GM10248 (cell line): Measurements from ENCODE around the gene SLC35F4.

Experiments
- CTCF ChIA-PET: fragments of 300-600 bp; sonication (Branson Sonifier 250); formaldehyde crosslinking; extraction: SDS; loops from one replicate; lab custom pipeline; 2021; ENCODE audit warnings: antibody characterized with exemption; lab: Yijun Ruan, JAX
- POLR2A ChIA-PET: fragments of 350-650 bp; sonication (Branson Sonifier 250); formaldehyde crosslinking; extraction: SDS; loops from one replicate; lab custom pipeline; 2020; ENCODE audit warnings: antibody characterized with exemption; lab: Yijun Ruan, JAX
- DNase-seq: peaks from one replicate; pipeline ENCODE4 v3.0.0; 2012; ENCODE audit errors: extremely low spot score
- TF ChIP-seq, protein P1 (sequence below): IDR thresholded peaks from 2 replicates; pipeline ENCODE4 v1.5.1; 2012; ENCODE audit warnings: mild to moderate bottlenecking, low read depth; ENCODE audit errors: extremely low read depth, missing control alignments, control extremely low read depth

SLC35F4 gene

DNA sequence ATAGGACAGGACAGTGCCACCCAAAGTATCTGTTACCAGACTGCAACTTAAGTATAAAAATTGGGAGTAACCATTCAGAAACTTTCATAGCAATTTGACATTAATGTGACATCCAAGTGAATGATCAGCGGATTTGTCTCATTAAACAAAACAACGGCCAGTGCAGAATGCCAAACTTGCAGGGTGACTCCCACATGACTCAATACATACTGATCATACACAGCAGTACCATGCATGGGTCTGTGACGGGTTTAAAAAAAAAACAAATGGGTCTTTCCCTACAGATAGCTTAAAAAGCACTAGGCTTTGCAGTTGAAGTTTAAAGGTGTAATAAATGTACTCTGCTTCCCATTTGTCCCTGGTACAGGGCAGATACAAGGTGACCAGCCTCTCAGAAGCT lies 116.6 kb downstream of the SLC35F4 start:
- ChIA-PET CTCF (interaction anchor here (1.5 kb wide), 1 partner anchor 12 kb away, joined by 4 read pairs; no protein-coding TSS in a partner anchor), POLR2A (no interaction called here)
- DNase-seq, result no peak
- TF ChIP-seq, protein P1, sequence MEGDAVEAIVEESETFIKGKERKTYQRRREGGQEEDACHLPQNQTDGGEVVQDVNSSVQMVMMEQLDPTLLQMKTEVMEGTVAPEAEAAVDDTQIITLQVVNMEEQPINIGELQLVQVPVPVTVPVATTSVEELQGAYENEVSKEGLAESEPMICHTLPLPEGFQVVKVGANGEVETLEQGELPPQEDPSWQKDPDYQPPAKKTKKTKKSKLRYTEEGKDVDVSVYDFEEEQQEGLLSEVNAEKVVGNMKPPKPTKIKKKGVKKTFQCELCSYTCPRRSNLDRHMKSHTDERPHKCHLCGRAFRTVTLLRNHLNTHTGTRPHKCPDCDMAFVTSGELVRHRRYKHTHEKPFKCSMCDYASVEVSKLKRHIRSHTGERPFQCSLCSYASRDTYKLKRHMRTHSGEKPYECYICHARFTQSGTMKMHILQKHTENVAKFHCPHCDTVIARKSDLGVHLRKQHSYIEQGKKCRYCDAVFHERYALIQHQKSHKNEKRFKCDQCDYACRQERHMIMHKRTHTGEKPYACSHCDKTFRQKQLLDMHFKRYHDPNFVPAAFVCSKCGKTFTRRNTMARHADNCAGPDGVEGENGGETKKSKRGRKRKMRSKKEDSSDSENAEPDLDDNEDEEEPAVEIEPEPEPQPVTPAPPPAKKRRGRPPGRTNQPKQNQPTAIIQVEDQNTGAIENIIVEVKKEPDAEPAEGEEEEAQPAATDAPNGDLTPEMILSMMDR, result no peak

GRCh38 chr14:57748279-57748678 lies 117.6 kb downstream of the SLC35F4 start:
- TF ChIP-seq, protein P1, result no peak
- ChIA-PET CTCF (interaction anchor here (1.5 kb wide), 1 partner anchor 13 kb away, joined by 4 read pairs; no protein-coding TSS in a partner anchor), POLR2A (no interaction called here)
- no peak for DNase-seq

DNA sequence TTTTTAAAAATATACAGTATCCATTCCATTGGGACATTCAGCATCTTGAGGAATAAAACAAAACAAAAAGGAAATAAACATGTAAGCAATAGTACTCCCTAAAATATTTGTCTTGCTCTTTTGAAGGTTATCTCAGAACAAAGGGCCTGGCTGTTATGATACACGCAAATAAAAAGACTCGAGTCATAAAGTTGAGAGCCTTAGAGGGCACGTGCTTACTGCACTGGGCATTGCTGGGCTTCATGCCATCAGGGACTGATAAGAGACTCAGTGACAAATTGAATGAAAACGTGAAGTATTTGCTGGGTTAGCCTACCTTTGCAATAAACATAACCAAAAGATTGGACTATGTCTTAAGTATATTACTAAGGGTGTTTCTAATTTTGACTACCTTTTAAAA lies 118.9 kb downstream of the SLC35F4 start:
- no peak for DNase-seq
- TF ChIP-seq, protein P1, result no peak
- ChIA-PET POLR2A (no interaction called here), CTCF (no interaction called here)

GRCh38 chr14:57746563-57746962 lies 119.3 kb downstream of the SLC35F4 start:
- ChIA-PET POLR2A (no interaction called here), CTCF (no interaction called here)
- TF ChIP-seq, protein P1, result no peak
- DNase-seq, result no peak

DNA sequence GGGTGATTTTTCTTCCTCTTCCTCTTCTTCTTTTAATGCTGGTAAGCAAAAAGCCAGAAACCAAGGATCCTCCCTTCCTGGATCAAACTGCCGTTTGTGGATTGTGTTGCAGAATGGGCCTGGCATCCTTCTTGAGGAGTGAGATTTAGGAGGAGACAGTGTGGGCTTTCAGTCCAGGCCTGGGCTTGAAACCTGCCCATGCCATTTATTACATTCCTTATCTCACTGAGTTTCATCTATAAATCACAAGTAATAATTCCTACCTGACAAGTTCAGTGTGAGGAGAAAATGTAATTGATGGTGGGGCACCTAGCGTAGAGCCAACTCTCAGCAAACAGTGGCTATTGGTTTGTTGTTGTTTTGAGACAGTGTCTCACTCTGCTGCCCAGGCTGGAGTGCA lies 126.4 kb downstream of the SLC35F4 start:
- no peak for DNase-seq
- ChIA-PET POLR2A (no interaction called here), CTCF (interaction anchor here (0.9 kb wide), 1 partner anchor 10 kb away, joined by 3 read pairs; no protein-coding TSS in a partner anchor)
- TF ChIP-seq, protein P1, result no peak

DNA sequence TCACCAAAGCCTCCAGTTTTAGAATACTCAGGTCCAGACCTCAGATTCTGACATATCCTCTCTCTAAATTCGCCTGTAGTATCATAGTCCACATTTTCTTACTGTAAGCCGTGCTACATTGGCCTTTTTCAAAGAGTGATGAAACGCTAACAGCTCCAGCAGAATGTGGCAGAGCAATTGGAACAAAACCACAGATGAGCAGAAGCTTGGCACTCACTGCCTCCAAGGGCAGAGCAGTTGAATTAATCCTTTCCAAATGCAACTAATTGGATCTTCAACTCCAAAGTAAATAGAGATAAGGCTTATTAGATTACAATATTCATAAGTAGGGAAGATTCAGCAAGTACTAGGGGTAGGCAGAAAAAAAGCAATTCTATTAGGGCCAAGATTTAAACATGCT lies 128.3 kb downstream of the SLC35F4 start:
- no peak for DNase-seq
- ChIA-PET POLR2A (no interaction called here), CTCF (no interaction called here)
- TF ChIP-seq, protein P1, result no peak
